ENCODE results near the gene PREB. TPM values are rescaled to one million over a fixed set of nuclear protein-coding genes. Genes with fewer than 3 reads are reported as not detected.

Gene PREB
- total RNA-seq, 1 donor from 2014 or later, result 42.9 TPM

- no peak for TF ChIP-seq CTCF (IDR thresholded peaks at IDR 0.05; ENCODE audit: unreplicated experiment)
- no peak overlapping the region for H3K27ac Mint-ChIP-seq (ENCODE audit: unreplicated experiment)
- no peaks in the 10 kb centered on the region for H3K36me3 Mint-ChIP-seq (ENCODE audit: low read depth, unreplicated experiment)
- no peaks in the 10 kb centered on the region for H3K9me3 Mint-ChIP-seq (ENCODE audit: unreplicated experiment)
- no peak overlapping the region for H3K4me3 Mint-ChIP-seq (ENCODE audit: unreplicated experiment)
- DNase-seq (ENCODE audit: low spot score), result no peak
- H3K4me1 Mint-ChIP-seq (ENCODE audit: unreplicated experiment), result no peaks in the 10 kb centered on the region
- H3K27me3 Mint-ChIP-seq (ENCODE audit: unreplicated experiment), result no peaks in the 10 kb centered on the region
Observed at GRCh38 chr2:27171351-27171848, 37.0 kb upstream of the PREB start.

- Mint-ChIP-seq H3K9me3 (ENCODE audit: unreplicated experiment) (no peaks in the 10 kb centered on the region), H3K4me1 (ENCODE audit: unreplicated experiment) (no peaks in the 10 kb centered on the region), H3K27me3 (ENCODE audit: unreplicated experiment) (no peaks in the 10 kb centered on the region), H3K36me3 (ENCODE audit: low read depth, unreplicated experiment) (no peaks in the 10 kb centered on the region), H3K27ac (ENCODE audit: unreplicated experiment) (no peak overlapping the region), H3K4me3 (ENCODE audit: unreplicated experiment) (no peak overlapping the region)
- TF ChIP-seq CTCF (IDR thresholded peaks at IDR 0.05; ENCODE audit: unreplicated experiment), result no peak
- no peak for DNase-seq (ENCODE audit: low spot score)
Observed at GRCh38 chr2:27170581-27171337, 36.3 kb upstream of the PREB start.

GRCh38 chr2:27164960-27165763 is 30.7 kb upstream of the PREB start:
- DNase-seq (ENCODE audit: low spot score), result no peak
- Mint-ChIP-seq H3K4me1 (ENCODE audit: unreplicated experiment) (no peaks in the 10 kb centered on the region), H3K4me3 (ENCODE audit: unreplicated experiment) (peak overlapping the region; percentile 19), H3K27ac (ENCODE audit: unreplicated experiment) (no peak overlapping the region), H3K36me3 (ENCODE audit: low read depth, unreplicated experiment) (no peaks in the 10 kb centered on the region), H3K27me3 (ENCODE audit: unreplicated experiment) (peaks cover under 1% of the 10 kb centered on the region), H3K9me3 (ENCODE audit: unreplicated experiment) (no peaks in the 10 kb centered on the region)
- TF ChIP-seq CTCF (IDR thresholded peaks at IDR 0.05; ENCODE audit: unreplicated experiment), result no peak

- Mint-ChIP-seq H3K27ac (ENCODE audit: unreplicated experiment) (no peak overlapping the region), H3K36me3 (ENCODE audit: low read depth, unreplicated experiment) (no peaks in the 10 kb centered on the region), H3K9me3 (ENCODE audit: unreplicated experiment) (no peaks in the 10 kb centered on the region), H3K4me3 (ENCODE audit: unreplicated experiment) (no peak overlapping the region), H3K4me1 (ENCODE audit: unreplicated experiment) (no peaks in the 10 kb centered on the region), H3K27me3 (ENCODE audit: unreplicated experiment) (peaks cover 2% of the 10 kb centered on the region)
- no peak for DNase-seq (ENCODE audit: low spot score)
- no peak for TF ChIP-seq CTCF (IDR thresholded peaks at IDR 0.05; ENCODE audit: unreplicated experiment)
Observed at GRCh38 chr2:27162151-27163121, 28.0 kb upstream of the PREB start.

All from endothelial cell (in vitro differentiated cells).